ENCODE measurements around the gene ENPP6. TPM values are rescaled to one million over a fixed set of nuclear protein-coding genes. Genes with fewer than 3 reads are reported as not detected.

The ENPP6 gene
- total and polyA plus RNA-seq, 4 donors: 0.02 to 0.37 (median 0.10) TPM

- H3K9me3 ChIP-seq (ENCODE audit: control insufficient read depth in 4 of 4, insufficient read depth in 3 of 4, low read length in 3 of 4): no peaks in the 10 kb centered on the region
- 81 to 82% methylated on average over 8 of the region's 8 CpGs for WGBS, 2 donors
- peaks cover 0 to 41% (median 3%) of the 10 kb centered on the region in 5 donors for H3K4me1 ChIP-seq (ENCODE audit: control insufficient read depth in 5 of 5, insufficient read depth in 5 of 5, low read length in 5 of 5)
- DNase-seq: no peak
- no peak overlapping the region for H3K9ac ChIP-seq (ENCODE audit: insufficient read depth in 1 of 2, low read length in 2 of 2)
- no peak for TF ChIP-seq CTCF (IDR thresholded peaks at IDR 0.05; ENCODE audit: control extremely low read depth, extremely low read depth)
- H3K27ac ChIP-seq (ENCODE audit: low read depth in 1 of 2, low read length in 1 of 2): no peak overlapping the region
- H3K27me3 ChIP-seq (ENCODE audit: control insufficient read depth in 3 of 3, insufficient read depth in 3 of 3, low read length in 2 of 3): no peaks in the 10 kb centered on the region
- H3K4me3 ChIP-seq: no peak overlapping the region
- no peak for ATAC-seq (ENCODE audit: insufficient read depth, low FRiP score)
- H3K36me3 ChIP-seq (ENCODE audit: control insufficient read depth in 4 of 4, insufficient read depth in 4 of 4, low read length in 4 of 4): no peaks in the 10 kb centered on the region
These were observed 123.0 kb downstream of the ENPP6 start for GRCh38 chr4:184094532-184095159.

GRCh38 chr4:184091986-184092385 lies 125.7 kb downstream of the ENPP6 start:
- 84 to 90% methylated on average over 9 of the region's 9 CpGs for WGBS, 2 donors
- Histone ChIP-seq H3K4me3 (no peak overlapping the region), H3K36me3 (ENCODE audit: control insufficient read depth in 4 of 4, insufficient read depth in 4 of 4, low read length in 4 of 4) (no peaks in the 10 kb centered on the region), H3K9me3 (ENCODE audit: control insufficient read depth in 4 of 4, insufficient read depth in 3 of 4, low read length in 3 of 4) (no peaks in the 10 kb centered on the region), H3K4me1 (ENCODE audit: control insufficient read depth in 5 of 5, insufficient read depth in 5 of 5, low read length in 5 of 5) (peaks cover 0 to 20% (median under 1%) of the 10 kb centered on the region in 5 donors), H3K9ac (ENCODE audit: insufficient read depth in 1 of 2, low read length in 2 of 2) (no peak overlapping the region), H3K27me3 (ENCODE audit: control insufficient read depth in 3 of 3, insufficient read depth in 3 of 3, low read length in 2 of 3) (no peaks in the 10 kb centered on the region), H3K27ac (ENCODE audit: low read depth in 1 of 2, low read length in 1 of 2) (no peak overlapping the region)
- DNase-seq: peak in 1 of 3 donors; percentile 26
- TF ChIP-seq CTCF (IDR thresholded peaks at IDR 0.05; ENCODE audit: control extremely low read depth, extremely low read depth): no peak
- no peak for ATAC-seq (ENCODE audit: insufficient read depth, low FRiP score)

- Histone ChIP-seq H3K4me1 (ENCODE audit: control insufficient read depth in 5 of 5, insufficient read depth in 5 of 5, low read length in 5 of 5) (peaks cover 0 to 6% (median 0%) of the 10 kb centered on the region in 5 donors), H3K36me3 (ENCODE audit: control insufficient read depth in 4 of 4, insufficient read depth in 4 of 4, low read length in 4 of 4) (no peaks in the 10 kb centered on the region), H3K9ac (ENCODE audit: insufficient read depth in 1 of 2, low read length in 2 of 2) (no peak overlapping the region), H3K27me3 (ENCODE audit: control insufficient read depth in 3 of 3, insufficient read depth in 3 of 3, low read length in 2 of 3) (no peaks in the 10 kb centered on the region), H3K27ac (ENCODE audit: low read depth in 1 of 2, low read length in 1 of 2) (no peak overlapping the region), H3K4me3 (no peak overlapping the region), H3K9me3 (ENCODE audit: control insufficient read depth in 4 of 4, insufficient read depth in 3 of 4, low read length in 3 of 4) (no peaks in the 10 kb centered on the region)
- ATAC-seq (ENCODE audit: insufficient read depth, low FRiP score): no peak
- no peak for TF ChIP-seq CTCF (IDR thresholded peaks at IDR 0.05; ENCODE audit: control extremely low read depth, extremely low read depth)
- WGBS, 2 donors: 80 to 88% methylated on average over 3 of the region's 3 CpGs
- no peak for DNase-seq
These were observed 127.1 kb downstream of the ENPP6 start for GRCh38 chr4:184090571-184090970.

GRCh38 chr4:184080674-184081073 lies 137.0 kb downstream of the ENPP6 start:
- no peaks in the 10 kb centered on the region for H3K36me3 ChIP-seq (ENCODE audit: control insufficient read depth in 4 of 4, insufficient read depth in 4 of 4, low read length in 4 of 4)
- DNase-seq (no peak), ATAC-seq (ENCODE audit: insufficient read depth, low FRiP score) (no peak)
- 66 to 67% methylated on average over 8 of the region's 8 CpGs for WGBS, 2 donors
- H3K27me3 ChIP-seq (ENCODE audit: control insufficient read depth in 3 of 3, insufficient read depth in 3 of 3, low read length in 2 of 3): no peaks in the 10 kb centered on the region
- no peak overlapping the region for H3K4me3 ChIP-seq
- H3K27ac ChIP-seq (ENCODE audit: low read depth in 1 of 2, low read length in 1 of 2): no peak overlapping the region
- H3K9me3 ChIP-seq (ENCODE audit: control insufficient read depth in 4 of 4, insufficient read depth in 3 of 4, low read length in 3 of 4): peaks cover 0 to 5% (median 0%) of the 10 kb centered on the region in 4 donors
- TF ChIP-seq CTCF (IDR thresholded peaks at IDR 0.05; ENCODE audit: control extremely low read depth, extremely low read depth): no peak
- no peak overlapping the region for H3K9ac ChIP-seq (ENCODE audit: insufficient read depth in 1 of 2, low read length in 2 of 2)
- H3K4me1 ChIP-seq (ENCODE audit: control insufficient read depth in 5 of 5, insufficient read depth in 5 of 5, low read length in 5 of 5): no peaks in the 10 kb centered on the region
